DND-41 (cell line): ENCODE measurements around the gene LSS.

Source experiments
- ATAC-seq: fragments of 200-7000 bp; cut with Tn5 transposase; 3 replicates; pipeline ENCODE4 v1.9.1; 2021; ENCODE audit warnings: low read depth; ENCODE audit not compliant: insufficient read depth
- DNase-seq: peaks from one replicate; pipeline ENCODE4 v3.0.0-alpha.2; 2020
- H2AFZ ChIP-seq: 2 replicates; pipeline ENCODE4 v1.6.0; 2012; ENCODE audit warnings: low read depth, low read length
- H3K27ac ChIP-seq: 2 replicates; pipeline ENCODE4 v1.5.1; 2012; ENCODE audit warnings: low read length, inconsistent platforms
- H3K27me3 ChIP-seq: fragments of 200-600 bp; sonication (generic); 2 replicates; pipeline ENCODE4 v1.6.0; 2012; ENCODE audit warnings: low read length, mild to moderate bottlenecking, inconsistent platforms; ENCODE audit not compliant: insufficient read depth, poor library complexity
- H3K36me3 ChIP-seq: 2 replicates; pipeline ENCODE4 v1.5.1; 2012; ENCODE audit warnings: low read length, inconsistent platforms; ENCODE audit not compliant: insufficient read depth
- H3K4me1 ChIP-seq: 2 replicates; pipeline ENCODE4 v1.5.1; 2012; ENCODE audit warnings: mild to moderate bottlenecking, low read length; ENCODE audit not compliant: insufficient read depth
- H3K4me2 ChIP-seq: 2 replicates; pipeline ENCODE4 v1.6.0; 2012; ENCODE audit warnings: mild to moderate bottlenecking, moderate library complexity, low read length, inconsistent platforms; ENCODE audit not compliant: insufficient read depth
- H3K4me3 ChIP-seq, 2 experiments: fragments of 200-600 bp in 1 of 2; shearing (Covaris generic) in 1 of 2; 2 replicates each; pipeline ENCODE4 v1.5.1; 2012 to 2016; ENCODE audit warnings: inconsistent platforms in 2 of 2, low read length in 2 of 2, mild to moderate bottlenecking in 2 of 2, low read depth in 1 of 2, moderate library complexity in 1 of 2
- H3K79me2 ChIP-seq: 2 replicates; pipeline ENCODE4 v1.6.0; 2012; ENCODE audit warnings: low read length, inconsistent platforms; ENCODE audit not compliant: insufficient read depth
- H3K9ac ChIP-seq: 2 replicates; pipeline ENCODE4 v1.6.0; 2012; ENCODE audit warnings: low read depth, mild to moderate bottlenecking, inconsistent platforms, low read length, moderate library complexity
- H3K9me3 ChIP-seq: 2 replicates; pipeline ENCODE4 v1.5.1; 2012; ENCODE audit warnings: low read length, moderate library complexity, mild to moderate bottlenecking, inconsistent platforms; ENCODE audit not compliant: insufficient read depth, severe bottlenecking
- H4K20me1 ChIP-seq: 2 replicates; pipeline ENCODE4 v1.6.0; 2012; ENCODE audit warnings: low read length; ENCODE audit not compliant: insufficient read depth
- CTCF ChIP-seq: IDR thresholded peaks from 2 replicates; pipeline ENCODE4 v1.5.1; 2012; ENCODE audit warnings: borderline replicate concordance, low read length, moderate library complexity, mild to moderate bottlenecking; ENCODE audit not compliant: poor library complexity, severe bottlenecking; ENCODE audit errors: extremely low read depth
- EZH2 ChIP-seq: IDR thresholded peaks from 3 replicates; pipeline ENCODE4 v1.6.1; 2012; ENCODE audit warnings: borderline replicate concordance, low read depth, mild to moderate bottlenecking, moderate library complexity, low read length, inconsistent platforms; ENCODE audit not compliant: severe bottlenecking

Gene LSS

GRCh38 chr21:46145840-46146691, 82.5 kb downstream of the LSS start:
- ATAC-seq (no peak), DNase-seq (no peak)
- H3K36me3 ChIP-seq = no peaks in the 10 kb centered on the region
- H3K4me1 ChIP-seq = peaks cover 7% of the 10 kb centered on the region; the same call in 1 of the 2 replicates
- H2AFZ ChIP-seq = no peak overlapping the region
- no peak overlapping the region for H3K27ac ChIP-seq
- no peaks in the 10 kb centered on the region for H3K9me3 ChIP-seq
- H3K27me3 ChIP-seq = no peaks in the 10 kb centered on the region
- no peaks in the 10 kb centered on the region for H3K79me2 ChIP-seq
- H3K9ac ChIP-seq = no peak overlapping the region
- no peaks in the 10 kb centered on the region for H4K20me1 ChIP-seq
- no peak overlapping the region for H3K4me3 ChIP-seq
- H3K4me2 ChIP-seq = no peak overlapping the region
- TF ChIP-seq CTCF (no peak), EZH2 (no peak)

- no peaks in the 10 kb centered on the region for H3K27me3 ChIP-seq
- H3K79me2 ChIP-seq = no peaks in the 10 kb centered on the region
- H3K9me3 ChIP-seq = no peaks in the 10 kb centered on the region
- no peaks in the 10 kb centered on the region for H4K20me1 ChIP-seq
- no peak overlapping the region for H3K4me3 ChIP-seq
- no peak overlapping the region for H3K4me2 ChIP-seq
- no peak for ATAC-seq
- peaks cover 7% of the 10 kb centered on the region; the same call in 1 of the 2 replicates for H3K4me1 ChIP-seq
- H3K9ac ChIP-seq = no peak overlapping the region
- no peaks in the 10 kb centered on the region for H3K36me3 ChIP-seq
- H3K27ac ChIP-seq = no peak overlapping the region
- H2AFZ ChIP-seq = no peak overlapping the region
- DNase-seq = no peak
- no peak for TF ChIP-seq EZH2
- TF ChIP-seq CTCF = no peak
These were observed 83.3 kb downstream of the LSS start for GRCh38 chr21:46145159-46145839.

- Histone ChIP-seq H3K27ac (no peak overlapping the region), H3K36me3 (no peaks in the 10 kb centered on the region), H3K27me3 (no peaks in the 10 kb centered on the region), H3K4me1 (peaks cover 7% of the 10 kb centered on the region; the same call in 1 of the 2 replicates), H3K9ac (no peak overlapping the region), H3K4me2 (no peak overlapping the region), H4K20me1 (no peaks in the 10 kb centered on the region), H3K9me3 (no peaks in the 10 kb centered on the region), H3K79me2 (no peaks in the 10 kb centered on the region), H3K4me3 (no peak overlapping the region), H2AFZ (no peak overlapping the region)
- TF ChIP-seq CTCF (no peak), EZH2 (no peak)
- DNase-seq = no peak
- no peak for ATAC-seq
These were observed 84.0 kb downstream of the LSS start for GRCh38 chr21:46144464-46145070.
